Measurements from ENCODE around the gene EML4.
A peak's percentile ranks its signal among the peaks of the same experiment; 100 is the strongest.
"Not testable (repeated sequence)": the region's sequence is repeated elsewhere in the genome, so short reads cannot be mapped to it uniquely, and the experiment has no call there.

Gene EML4

DNA sequence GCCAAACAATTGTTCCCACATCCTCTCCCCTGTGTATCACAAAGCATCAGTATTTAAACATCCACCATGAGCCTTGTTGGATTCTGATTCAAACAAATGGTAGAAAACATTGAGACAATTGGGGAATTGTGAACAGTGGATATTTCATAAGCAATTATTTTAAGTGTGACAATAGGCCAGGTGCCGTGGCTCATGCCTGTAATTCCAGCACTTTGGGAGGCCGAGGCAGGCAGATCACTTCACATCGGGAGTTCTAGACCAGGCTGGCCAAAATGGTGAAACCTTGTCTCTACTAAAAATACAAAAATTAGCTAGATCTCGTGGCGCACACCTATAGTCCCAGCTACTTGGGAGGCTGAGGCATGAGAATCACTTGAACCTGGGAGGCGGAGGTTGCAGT, 165.7 kb downstream of the EML4 start:
- not testable (repeated sequence) for DNase-seq (ENCODE audit: low spot score)

DNA sequence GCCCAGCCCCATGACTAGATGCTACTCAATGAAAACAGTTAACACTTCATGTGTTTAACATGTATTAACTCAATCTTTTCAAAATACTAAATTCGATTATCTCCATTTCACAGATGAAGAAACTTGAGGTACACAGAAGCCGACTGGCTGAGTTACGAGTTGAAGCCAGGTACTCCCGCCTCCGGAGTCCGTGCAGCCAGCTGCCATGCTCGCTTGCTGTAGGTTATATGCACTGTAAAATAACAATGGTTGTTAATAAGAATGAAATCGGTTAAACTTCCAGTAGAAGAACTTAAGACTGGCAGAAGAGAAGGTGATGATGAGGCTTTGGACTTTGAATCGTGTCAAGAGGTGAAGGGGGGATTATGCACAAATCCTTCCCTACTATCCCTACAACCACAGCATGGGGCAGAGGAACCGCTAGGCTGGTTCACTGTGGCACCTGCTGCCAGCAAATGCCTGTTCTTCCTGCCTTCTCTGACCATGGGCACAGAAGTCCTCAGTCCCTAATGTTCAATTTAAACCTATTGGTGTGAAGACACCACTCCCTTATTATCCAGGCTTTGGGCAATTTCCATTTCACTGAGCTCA, 166.5 kb downstream of the EML4 start:
- no peak for DNase-seq (ENCODE audit: low spot score)

DNA sequence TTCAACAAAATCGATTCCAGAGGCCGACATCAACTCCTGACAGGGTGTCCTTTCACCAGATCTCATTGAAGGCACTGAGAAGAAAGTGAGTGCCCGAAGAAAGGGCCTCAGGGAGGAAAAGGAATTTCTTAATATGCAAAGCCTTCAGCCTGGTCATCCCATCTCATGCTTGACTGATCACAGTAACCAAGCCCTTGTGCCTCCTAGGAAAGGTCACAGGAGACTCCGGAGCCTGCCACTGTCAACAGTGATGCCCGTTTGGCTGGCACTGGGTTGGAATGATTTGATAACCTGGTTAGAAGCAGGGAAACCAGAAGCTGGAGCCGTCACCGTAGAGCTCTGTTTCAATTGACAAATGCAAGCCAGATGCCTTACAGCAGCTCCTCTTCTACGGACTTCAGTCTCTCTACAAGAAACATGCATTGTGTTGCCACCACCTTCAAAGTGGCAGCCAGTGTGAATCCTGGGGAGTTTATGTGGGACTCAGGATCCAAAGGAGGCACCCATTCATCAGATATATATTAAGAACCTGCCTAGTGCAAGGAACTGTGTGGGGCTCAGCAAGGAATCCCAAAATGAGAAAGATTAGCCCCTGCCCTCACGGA, 167.3 kb downstream of the EML4 start:
- DNase-seq (ENCODE audit: low spot score) = no peak

DNA sequence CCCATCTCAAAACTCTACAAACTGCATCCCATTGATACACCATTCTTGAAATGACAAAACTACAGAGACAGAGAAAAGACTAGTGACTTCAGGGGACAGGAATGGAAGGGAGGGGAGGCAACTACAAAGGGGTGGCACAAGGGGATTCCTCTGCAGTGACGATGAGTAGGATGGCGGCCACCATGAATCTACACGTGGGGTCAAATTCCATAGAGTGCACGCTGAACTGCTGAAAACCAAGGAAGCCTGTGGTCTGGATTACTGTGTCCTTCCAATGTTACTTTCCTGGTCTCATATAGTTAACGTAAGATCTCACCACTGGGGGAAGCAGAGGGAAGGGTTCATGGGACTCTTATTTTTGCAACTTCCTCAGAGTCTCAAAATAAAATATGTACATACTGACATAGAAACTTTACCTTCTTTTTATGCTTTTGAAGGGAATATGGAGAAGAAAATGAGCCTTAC, 168.2 kb downstream of the EML4 start:
- DNase-seq (ENCODE audit: low spot score) = no peak

DNA sequence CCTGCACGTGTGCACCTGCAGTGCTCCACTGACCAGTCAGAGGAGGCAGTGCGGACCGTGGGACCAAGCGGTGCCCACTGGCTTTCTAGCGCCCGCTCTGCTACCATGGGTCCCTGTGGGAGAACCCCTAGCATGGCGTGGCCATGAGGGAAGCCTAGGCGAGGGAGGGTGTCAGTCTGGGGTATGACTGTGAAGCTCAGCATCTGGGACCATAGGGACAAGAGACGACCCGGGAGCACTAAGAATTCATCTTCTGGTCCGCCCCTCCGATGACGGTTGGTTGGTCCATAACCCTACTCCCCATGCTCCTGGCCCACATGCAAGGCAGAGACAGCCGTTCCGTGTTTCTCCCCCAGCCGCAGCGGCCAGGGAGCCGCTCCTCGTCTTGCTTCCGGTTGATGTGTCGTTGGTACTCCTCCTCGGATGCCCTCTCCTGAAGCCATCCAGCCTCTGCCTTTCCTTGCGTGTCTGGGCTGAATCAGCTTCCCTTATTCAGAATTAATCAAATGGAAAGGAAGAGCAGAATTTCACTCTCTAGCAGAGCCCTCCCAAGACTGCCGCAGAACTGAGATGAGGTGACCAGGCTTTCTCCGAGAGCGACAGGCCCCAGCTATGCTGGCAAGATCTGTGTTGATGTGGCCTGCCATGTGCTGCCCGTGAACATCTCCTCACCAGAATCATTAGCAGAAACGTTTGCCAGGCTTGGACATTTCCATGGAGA, 168.9 kb downstream of the EML4 start:
- DNase-seq (ENCODE audit: low spot score) = no peak

DNA sequence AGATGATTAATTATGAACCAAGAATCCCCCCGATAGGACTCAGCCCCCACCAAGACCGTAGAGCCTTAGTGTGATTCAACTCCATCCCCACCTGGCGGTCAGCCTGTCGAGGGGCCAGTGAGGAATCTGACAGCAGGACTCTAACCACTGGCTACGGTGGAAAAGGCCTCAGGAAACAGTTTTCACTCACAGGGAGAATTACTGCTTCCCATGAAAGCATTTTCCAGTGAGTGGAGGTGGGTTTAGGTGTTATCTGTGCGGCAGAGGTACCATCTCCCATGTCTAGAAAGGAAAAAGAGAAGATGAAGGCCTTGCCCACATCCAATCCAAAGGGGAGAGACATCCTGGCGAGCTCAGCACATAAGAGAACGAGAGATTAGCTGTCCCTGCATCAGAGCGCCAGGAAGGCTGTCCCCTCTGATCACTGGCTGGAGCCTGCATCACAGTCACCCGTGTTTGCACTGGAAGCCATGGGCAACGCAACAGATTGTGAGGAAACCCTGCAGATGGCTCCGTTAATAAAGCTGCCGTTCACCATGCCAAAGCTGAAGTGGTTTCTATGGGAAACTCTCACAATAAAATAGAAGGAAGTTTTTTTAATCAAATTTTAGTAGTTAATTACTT, 169.5 kb downstream of the EML4 start:
- DNase-seq (ENCODE audit: low spot score) = no peak

DNA sequence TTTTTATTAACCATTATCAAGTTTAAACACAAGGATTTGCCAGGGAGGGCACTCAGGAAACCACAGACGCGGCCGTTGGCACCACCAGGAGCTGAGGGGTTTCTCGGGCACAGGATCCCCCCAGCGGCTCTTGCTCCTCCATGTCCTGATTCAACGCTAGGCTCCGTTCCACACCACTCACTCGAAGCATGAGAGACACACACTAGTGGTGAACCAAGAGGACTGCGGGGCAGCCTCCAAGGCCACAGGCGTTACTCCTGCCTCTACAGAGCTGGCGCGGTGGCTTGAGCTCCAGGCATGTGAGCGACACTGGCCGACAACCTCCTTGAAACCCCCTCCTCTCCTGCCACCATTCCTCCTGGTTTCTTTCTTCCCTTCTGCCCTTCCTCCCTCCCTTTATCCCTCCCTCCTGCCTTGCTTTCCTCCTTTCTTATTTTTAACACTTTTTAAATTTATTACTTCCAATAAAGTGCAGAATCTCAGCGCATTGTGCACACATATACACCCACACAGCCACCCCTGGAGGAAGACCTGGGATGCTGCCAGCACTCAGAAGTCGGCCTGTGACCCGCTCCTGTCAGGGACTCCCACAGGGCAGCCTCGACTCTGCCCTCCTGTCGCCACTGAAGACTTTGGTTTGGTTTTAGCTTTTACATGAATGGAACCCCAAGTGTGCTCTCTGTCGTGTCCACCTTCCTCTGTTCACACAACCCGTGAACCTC, 170.2 kb downstream of the EML4 start:
- DNase-seq (ENCODE audit: low spot score) = no peak

DNA sequence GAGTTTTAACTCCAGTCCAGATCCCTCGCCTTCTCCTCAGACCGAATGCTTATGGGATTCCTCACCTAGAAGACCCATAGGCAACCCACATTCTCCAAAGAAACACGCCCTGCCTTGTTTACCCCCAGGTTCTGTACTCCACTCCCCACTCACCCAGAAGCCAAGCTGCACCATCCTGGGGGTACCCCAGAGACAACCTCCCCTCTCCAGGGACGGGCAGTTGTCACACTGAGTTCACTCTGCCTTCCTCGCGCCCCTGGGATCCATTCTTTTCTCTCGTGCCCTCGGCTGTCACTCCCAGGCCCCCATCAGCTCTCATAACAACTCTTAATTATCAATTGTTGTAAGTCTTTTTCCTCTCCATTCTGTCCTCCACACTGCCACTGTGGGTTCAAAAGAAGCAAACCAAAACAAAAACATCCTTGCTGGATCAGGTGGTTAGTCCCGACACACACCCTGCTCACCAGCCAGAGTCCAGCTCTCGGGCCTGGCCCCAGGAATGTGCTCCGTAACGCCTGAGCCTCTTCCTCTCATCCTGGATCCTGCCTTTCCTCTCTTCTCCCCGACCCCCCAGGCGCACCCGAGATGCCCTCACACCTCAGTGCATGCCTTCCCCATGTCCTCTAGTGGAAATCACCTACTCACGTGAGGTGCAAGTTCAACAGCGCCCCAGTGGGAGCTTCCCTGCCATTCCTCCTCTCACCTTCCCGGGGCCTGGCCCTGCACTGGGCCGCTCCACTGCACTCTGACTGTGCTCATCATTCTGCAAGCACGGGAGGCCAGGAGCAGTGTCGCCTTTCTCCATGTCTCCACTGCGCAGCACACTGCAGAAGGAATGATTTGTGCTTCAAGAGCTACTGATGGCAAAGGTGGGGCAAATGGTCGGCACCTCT, 171.1 kb downstream of the EML4 start:
- no peak for DNase-seq (ENCODE audit: low spot score)

DNA sequence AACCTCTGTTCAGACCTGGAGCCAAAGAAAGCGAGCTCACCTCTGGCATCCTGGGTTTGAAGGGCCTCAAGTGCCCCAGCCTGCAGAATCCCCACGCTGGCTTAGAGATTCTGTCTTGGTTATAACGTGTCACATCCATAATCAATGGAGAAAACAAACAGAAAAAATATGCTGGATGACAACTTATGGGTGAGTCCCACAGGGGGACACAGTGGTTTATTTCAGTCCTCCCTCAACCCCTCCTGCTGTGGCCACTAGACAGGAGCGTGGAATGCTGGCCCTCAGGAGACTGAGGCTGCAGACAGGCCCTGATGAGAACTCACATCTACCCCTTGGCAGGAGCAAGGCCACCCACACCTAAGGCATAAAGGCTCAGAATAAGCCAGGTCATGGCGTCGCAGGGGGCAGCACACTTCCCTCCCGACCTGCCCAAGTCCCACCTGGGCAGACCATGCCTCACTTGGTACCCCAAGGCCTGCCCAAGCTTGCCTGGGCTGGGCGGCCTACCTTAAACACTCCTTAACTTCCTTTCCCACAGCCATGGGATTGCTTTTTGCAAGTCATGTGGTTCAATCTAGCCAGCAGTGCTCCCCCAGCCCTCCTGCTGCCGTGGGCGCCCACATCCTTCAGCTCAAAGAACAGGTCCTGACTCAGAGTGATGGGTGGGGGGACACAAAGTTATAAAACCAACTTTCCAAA, 171.9 kb downstream of the EML4 start:
- DNase-seq (ENCODE audit: low spot score) = no peak

DNA sequence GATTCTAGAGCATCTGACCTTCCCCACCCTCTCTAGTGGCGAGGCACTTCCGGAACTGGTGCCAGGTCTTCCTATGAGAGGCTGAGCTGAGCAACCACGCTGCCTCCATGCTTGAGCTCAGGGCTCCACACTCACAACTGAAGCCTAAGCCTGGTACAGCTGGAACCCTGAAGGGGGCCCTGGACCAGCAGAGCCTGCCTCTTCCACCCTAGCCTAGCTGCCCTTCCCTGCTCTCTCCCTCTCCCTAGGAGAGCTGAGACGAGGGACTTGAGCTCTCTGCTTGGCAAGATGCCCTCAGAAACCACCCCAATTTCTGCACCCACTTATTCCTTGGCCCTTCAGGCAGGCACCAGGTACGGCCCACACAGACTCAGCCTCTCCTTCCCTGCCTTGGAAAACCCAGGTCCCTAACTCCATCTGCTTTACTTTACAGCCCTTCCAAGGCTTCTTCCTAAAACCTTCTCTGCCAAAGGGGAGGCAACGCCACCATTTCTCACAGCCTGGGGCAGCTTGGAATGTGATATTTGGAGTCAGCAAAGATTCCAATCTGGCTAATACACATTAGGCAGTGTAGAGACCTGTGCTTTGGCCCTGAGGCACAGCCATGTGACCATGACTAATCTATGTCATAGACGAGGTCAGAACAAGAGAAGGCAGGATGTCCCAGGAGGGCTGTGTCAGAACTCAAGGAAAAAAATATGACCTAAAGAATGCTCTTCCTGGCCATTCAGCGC, 173.1 kb downstream of the EML4 start:
- DNase-seq (ENCODE audit: low spot score) = peak; percentile 6

DNA sequence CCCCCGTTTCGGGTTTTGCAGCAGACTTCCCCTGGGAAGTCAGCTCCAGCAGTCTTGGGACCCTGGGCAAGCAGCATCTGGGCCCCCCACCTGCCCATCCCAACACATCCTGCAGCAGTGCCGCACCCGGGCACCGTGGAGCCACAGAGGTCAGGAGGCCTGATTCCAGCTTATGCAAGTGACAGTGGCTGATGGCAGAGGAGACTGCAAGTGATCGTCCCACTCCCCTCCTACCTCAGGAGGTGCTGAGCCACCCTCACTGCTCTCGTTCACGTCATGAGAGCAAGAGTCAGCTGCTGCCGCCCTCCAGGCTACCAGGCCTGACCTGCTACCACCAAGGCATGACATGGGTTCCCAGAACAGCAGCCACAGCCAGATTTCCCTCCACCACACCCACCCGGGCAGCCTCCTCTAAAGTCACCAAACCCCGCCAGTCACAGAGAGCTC, 173.7 kb downstream of the EML4 start:
- no peak for DNase-seq (ENCODE audit: low spot score)

DNA sequence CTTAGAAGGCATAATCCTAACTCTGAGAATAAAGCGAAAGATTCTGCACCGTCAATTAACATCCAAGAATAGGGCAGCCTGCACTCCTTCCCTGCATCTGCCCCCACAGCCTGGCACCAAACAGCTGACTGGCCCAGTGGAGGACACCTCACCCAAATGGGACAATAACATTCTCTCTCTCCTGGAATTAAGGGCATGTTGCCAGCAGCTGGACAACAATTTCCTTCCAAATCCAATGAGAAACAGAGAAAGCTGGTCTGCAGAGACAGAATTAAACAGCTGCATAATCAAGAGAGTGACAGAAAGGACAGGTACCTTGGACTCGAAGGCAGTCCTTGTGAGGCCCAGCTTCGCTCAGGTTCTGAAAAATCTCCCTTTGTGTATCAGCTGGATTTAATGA, 176.8 kb downstream of the EML4 start:
- DNase-seq (ENCODE audit: low spot score) = no peak

DNA sequence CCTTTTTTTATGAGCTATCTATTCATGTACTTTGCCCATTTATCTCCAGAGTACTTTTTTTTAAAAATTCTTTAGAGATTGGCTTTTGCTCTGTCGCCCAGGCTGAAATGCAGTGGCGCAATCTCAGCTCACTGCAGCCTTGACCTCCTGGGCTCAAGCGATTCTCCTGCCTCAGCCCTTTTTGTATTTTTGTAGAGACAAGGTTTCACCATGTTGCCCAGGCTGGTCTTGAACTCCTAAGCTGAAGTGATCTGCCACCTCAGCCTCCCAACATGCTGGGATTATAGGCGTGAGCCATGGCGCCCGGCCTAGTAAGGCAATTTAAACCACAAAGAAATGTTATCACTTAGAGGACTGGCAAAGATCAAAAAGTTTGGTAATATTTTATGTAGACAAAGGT, 177.7 kb downstream of the EML4 start:
- DNase-seq (ENCODE audit: low spot score) = not testable (repeated sequence)

DNA sequence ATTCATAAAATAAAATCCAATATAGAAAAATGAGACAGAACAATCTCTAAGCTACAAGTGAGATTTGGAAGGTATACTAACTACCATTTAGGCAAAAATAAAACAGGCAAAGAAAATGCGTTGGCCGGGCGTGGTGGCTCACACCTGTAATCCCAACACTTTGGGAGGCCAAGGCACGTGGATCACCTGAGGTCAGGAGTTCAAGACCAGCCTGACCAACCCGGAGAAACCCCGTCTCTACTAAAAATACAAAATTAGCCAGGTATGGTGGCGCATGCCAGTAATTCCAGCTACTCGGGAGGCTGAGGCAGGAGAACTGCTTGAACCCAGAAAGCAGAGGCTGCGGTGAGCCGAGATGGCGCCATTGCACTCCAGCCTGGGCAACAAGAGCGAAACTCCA, 178.4 kb downstream of the EML4 start:
- not testable (repeated sequence) for DNase-seq (ENCODE audit: low spot score)

DNA sequence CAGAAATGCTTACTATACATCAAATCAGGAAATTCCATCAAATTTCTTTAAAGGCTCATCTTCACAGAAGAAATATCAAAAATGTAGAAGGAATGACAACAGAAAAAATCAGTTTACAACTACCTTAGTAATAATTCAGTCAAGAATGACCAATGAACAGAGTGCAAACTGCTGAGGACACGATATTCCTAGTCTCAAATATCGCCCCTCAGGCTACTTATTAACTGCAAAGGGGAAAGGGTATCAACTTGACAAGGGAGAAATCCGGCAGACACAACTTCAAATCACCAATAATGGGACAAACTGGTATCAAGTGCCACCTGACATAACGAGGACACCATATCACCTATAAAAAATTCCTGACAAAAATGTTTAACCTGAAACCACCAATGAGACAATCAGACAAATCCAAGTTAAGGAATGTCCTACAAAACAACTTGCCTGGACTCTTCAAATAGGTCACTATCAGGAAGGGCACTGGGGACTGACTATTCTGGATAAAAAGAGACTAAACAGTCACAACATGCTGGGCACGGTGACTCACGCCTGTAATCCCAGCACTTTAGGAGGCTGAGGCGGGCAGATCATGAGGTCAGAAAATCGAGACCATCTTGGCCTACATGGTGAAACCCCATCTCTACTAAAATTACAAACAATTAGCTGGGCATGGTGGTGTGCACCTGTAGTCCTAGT, 179.1 kb downstream of the EML4 start:
- DNase-seq (ENCODE audit: low spot score) = no peak

DNA sequence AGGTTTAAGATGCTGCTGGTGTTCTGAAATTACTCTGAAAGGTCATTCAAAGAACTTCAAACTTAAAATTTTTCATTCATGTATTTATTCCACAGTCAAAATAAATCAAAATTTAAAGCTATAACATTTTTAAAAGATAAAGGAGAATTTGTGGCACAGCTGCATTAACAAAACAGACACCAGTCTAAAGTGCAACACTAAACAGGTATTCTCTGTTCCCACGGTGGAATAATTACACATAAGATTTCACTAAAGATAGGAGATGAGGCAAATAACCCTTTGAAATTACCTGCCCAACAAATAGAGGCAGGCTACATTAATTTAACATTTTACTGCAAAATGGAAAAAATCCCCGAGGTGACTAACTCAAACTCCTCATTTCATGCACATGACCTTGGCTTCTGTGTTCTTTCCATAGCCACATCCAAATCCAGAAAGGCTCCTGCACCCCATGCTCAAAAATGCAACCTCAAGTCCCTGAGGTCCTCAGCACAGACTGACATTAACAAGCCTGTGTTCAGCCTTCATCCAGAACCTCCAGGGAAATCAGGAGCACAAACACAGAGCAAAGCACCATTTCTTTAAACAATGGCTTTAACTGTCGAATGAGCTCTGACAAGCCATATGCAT, 181.4 kb downstream of the EML4 start:
- DNase-seq (ENCODE audit: low spot score) = no peak

DNA sequence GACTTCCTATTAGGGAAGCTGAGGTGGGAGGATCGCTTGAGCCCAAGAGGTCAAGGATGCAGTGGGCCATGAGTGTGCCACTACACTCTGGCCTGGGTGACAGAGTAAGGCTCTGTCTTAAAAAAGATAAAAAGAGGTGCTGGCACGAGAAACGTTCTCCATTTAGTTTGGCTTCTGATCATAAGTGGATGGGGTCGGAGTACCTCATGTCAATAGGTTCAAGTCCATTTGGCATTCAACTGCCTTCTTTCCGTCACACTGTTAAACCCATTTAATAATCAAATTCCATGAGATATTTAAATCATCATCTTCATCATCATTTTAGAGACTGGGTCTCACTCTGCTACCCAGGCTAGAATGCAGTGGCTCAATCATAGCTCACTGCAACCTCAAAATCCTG, 182.7 kb downstream of the EML4 start:
- DNase-seq (ENCODE audit: low spot score) = no peak

DNA sequence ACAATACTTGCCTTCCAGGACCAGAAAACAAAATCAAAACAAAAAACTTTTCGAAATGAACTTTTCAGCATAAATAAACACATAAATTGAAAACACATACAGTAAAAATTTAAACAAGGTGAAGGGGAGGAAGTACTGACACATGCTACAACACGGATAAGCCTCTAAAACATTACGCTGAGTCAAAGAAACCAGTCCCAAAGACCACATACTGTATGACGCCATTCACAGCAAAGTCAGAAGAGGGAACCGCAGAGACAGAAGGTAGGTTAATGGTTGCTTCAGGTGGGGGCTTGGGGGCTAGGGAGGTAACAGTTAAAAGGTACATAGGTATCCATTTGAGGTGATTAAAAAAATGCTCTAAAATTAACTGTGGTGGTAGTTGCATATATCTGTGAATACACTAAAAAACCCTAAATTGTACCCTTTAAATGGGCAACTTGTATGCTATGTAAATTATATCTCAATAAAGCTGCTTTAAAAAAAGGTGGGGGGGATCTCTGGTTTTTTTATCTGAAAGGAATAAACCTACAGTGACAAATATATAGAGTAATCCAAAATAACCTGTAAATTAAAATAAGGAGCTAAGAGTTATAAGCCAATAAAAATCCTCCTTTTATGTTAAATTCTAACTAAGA, 184.8 kb downstream of the EML4 start:
- DNase-seq (ENCODE audit: low spot score) = no peak
